DOHH2 (cell line): ENCODE measurements around the gene KMT2D.

Source experiments
- H3F3A ChIP-seq: fragments of 200-600 bp; sonication (generic), shearing (Covaris generic); 2 replicates; pipeline ENCODE4 v1.6.0; 2016; ENCODE audit warnings: antibody characterized with exemption, mild to moderate bottlenecking; ENCODE audit not compliant: control insufficient read depth, insufficient read depth
- H3K27ac ChIP-seq: fragments of 200-600 bp; sonication (generic); 2 replicates; pipeline ENCODE4 v1.5.1; 2014; ENCODE audit warnings: low read depth, mild to moderate bottlenecking, low read length, moderate library complexity
- H3K27me3 ChIP-seq: fragments of 200-600 bp; sonication (generic); 2 replicates; pipeline ENCODE4 v1.6.1; 2014; ENCODE audit warnings: mild to moderate bottlenecking, low read length, mixed read lengths; ENCODE audit not compliant: control insufficient read depth
- H3K36me3 ChIP-seq: fragments of 200-600 bp; sonication (generic); 2 replicates; pipeline ENCODE4 v1.6.1; 2014; ENCODE audit warnings: mild to moderate bottlenecking, low read length, moderate library complexity, mixed read lengths; ENCODE audit not compliant: control insufficient read depth
- H3K4me1 ChIP-seq: fragments of 200-600 bp; sonication (generic); 2 replicates; pipeline ENCODE4 v1.6.1; 2014; ENCODE audit warnings: mild to moderate bottlenecking, low read length, mixed read lengths; ENCODE audit not compliant: control insufficient read depth
- H3K4me2 ChIP-seq: fragments of 200-600 bp; sonication (generic); 2 replicates; pipeline ENCODE4 v1.6.0; 2014; ENCODE audit warnings: mild to moderate bottlenecking, low read length, moderate library complexity
- H3K4me3 ChIP-seq: fragments of 200-600 bp; sonication (generic); 2 replicates; pipeline ENCODE4 v1.5.1; 2014; ENCODE audit warnings: mild to moderate bottlenecking, low read length, mixed read lengths
- H3K79me2 ChIP-seq: fragments of 200-600 bp; sonication (generic); 2 replicates; pipeline ENCODE4 v1.6.1; 2014; ENCODE audit warnings: mild to moderate bottlenecking, low read length, mixed read lengths; ENCODE audit not compliant: control insufficient read depth
- H3K9me2 ChIP-seq: fragments of 200-600 bp; sonication (generic); replicated peaks from 2 replicates; pipeline ENCODE4 v1.6.1; 2014; ENCODE audit warnings: mild to moderate bottlenecking, low read length, mixed read lengths; ENCODE audit not compliant: control insufficient read depth
- H3K9me3 ChIP-seq: fragments of 200-600 bp; sonication (generic); 2 replicates; pipeline ENCODE4 v1.6.1; 2014; ENCODE audit warnings: antibody characterized with exemption, low read length, mixed read lengths; ENCODE audit not compliant: control insufficient read depth, insufficient read depth
- H4K20me1 ChIP-seq: fragments of 200-600 bp; sonication (generic); 2 replicates; pipeline ENCODE4 v1.6.0; 2014; ENCODE audit warnings: low read depth, mild to moderate bottlenecking, antibody characterized with exemption, low read length, moderate library complexity; ENCODE audit not compliant: control insufficient read depth, insufficient read depth
- EZH2phosphoT487 ChIP-seq: fragments of 200-600 bp; sonication (generic); IDR thresholded peaks from 2 replicates; pipeline ENCODE4 v1.6.1; 2017; ENCODE audit warnings: borderline replicate concordance, mild to moderate bottlenecking, antibody characterized with exemption, low read length, moderate library complexity, mixed read lengths
- TF ChIP-seq, protein P1 (sequence below): fragments of 200-600 bp; sonication (generic); IDR thresholded peaks from one replicate; pipeline ENCODE4 v1.5.1; 2014; ENCODE audit warnings: antibody characterized with exemption, mild to moderate bottlenecking, low read depth, low read length; ENCODE audit not compliant: poor library complexity, severe bottlenecking

The KMT2D gene

GRCh38 chr12:49051373-49051764 lies 9.2 kb downstream of the KMT2D start:
- H3K36me3 ChIP-seq, result peaks cover 92% of the 10 kb centered on the region

GRCh38 chr12:49050507-49051372 lies 9.9 kb downstream of the KMT2D start:
- H3K4me3 ChIP-seq, result no peak overlapping the region
- H3K36me3 ChIP-seq, result peaks cover 97% of the 10 kb centered on the region
- H4K20me1 ChIP-seq, result peaks cover 23% of the 10 kb centered on the region
- H3K27ac ChIP-seq, result no peak overlapping the region
- H3K4me1 ChIP-seq, result peaks cover 5% of the 10 kb centered on the region
- no peak overlapping the region for H3K4me2 ChIP-seq
- no peaks in the 10 kb centered on the region for H3K9me3 ChIP-seq
- no peaks in the 10 kb centered on the region for H3K27me3 ChIP-seq
- H3K9me2 ChIP-seq, result no peaks in the 10 kb centered on the region
- no peaks in the 10 kb centered on the region for H3F3A ChIP-seq
- H3K79me2 ChIP-seq, result peaks cover 42% of the 10 kb centered on the region
- TF ChIP-seq EZH2phosphoT487, result no peak
- TF ChIP-seq, protein P1, sequence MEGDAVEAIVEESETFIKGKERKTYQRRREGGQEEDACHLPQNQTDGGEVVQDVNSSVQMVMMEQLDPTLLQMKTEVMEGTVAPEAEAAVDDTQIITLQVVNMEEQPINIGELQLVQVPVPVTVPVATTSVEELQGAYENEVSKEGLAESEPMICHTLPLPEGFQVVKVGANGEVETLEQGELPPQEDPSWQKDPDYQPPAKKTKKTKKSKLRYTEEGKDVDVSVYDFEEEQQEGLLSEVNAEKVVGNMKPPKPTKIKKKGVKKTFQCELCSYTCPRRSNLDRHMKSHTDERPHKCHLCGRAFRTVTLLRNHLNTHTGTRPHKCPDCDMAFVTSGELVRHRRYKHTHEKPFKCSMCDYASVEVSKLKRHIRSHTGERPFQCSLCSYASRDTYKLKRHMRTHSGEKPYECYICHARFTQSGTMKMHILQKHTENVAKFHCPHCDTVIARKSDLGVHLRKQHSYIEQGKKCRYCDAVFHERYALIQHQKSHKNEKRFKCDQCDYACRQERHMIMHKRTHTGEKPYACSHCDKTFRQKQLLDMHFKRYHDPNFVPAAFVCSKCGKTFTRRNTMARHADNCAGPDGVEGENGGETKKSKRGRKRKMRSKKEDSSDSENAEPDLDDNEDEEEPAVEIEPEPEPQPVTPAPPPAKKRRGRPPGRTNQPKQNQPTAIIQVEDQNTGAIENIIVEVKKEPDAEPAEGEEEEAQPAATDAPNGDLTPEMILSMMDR, result no peak

More at GRCh38 chr12:49051373-49051764, 9.2 kb downstream of the KMT2D start:
- peaks cover 24% of the 10 kb centered on the region for H4K20me1 ChIP-seq
- H3K9me3 ChIP-seq, result no peaks in the 10 kb centered on the region
- H3K4me1 ChIP-seq, result peaks cover 12% of the 10 kb centered on the region
- no peaks in the 10 kb centered on the region for H3K9me2 ChIP-seq
- no peak overlapping the region for H3K4me2 ChIP-seq
- TF ChIP-seq EZH2phosphoT487, result no peak
- TF ChIP-seq, protein P1, result no peak
- H3K27ac ChIP-seq, result no peak overlapping the region
- H3F3A ChIP-seq, result no peaks in the 10 kb centered on the region
- no peak overlapping the region for H3K4me3 ChIP-seq
- H3K27me3 ChIP-seq, result no peaks in the 10 kb centered on the region
- H3K79me2 ChIP-seq, result peaks cover 48% of the 10 kb centered on the region

GRCh38 chr12:49049566-49050224 lies 10.9 kb downstream of the KMT2D start:
- Histone ChIP-seq H4K20me1 (peaks cover 12% of the 10 kb centered on the region; the same call in 1 of the 2 replicates), H3K27ac (no peak overlapping the region), H3K9me3 (no peaks in the 10 kb centered on the region), H3K79me2 (peaks cover 31% of the 10 kb centered on the region), H3F3A (no peaks in the 10 kb centered on the region), H3K4me3 (no peak overlapping the region), H3K9me2 (no peaks in the 10 kb centered on the region), H3K4me2 (no peak overlapping the region), H3K36me3 (peaks cover 94% of the 10 kb centered on the region), H3K27me3 (no peaks in the 10 kb centered on the region), H3K4me1 (no peaks in the 10 kb centered on the region)
- TF ChIP-seq EZH2phosphoT487, result no peak
- TF ChIP-seq, protein P1, result no peak
